ENCODE measurements around the gene GREB1. TPM values are rescaled to one million over a fixed set of nuclear protein-coding genes. Genes with fewer than 3 reads are reported as not detected.

The GREB1 gene
- total and polyA plus RNA-seq, 2 donors (not counting 1 experiment from before 2014, with no cell fraction given) = 0.04 to 0.39 TPM

GRCh38 chr2:11680901-11681721 lies 147.3 kb downstream of the GREB1 start:
- H3K4me1 Mint-ChIP-seq = no peaks in the 10 kb centered on the region
- peaks cover 48% of the 10 kb centered on the region for H3K27me3 Mint-ChIP-seq
- Histone ChIP-seq H3K4me1 (ENCODE audit: control insufficient read depth in 2 of 2, insufficient read depth in 2 of 2, low read length in 2 of 2) (no peaks in the 10 kb centered on the region), H3K79me2 (ENCODE audit: control insufficient read depth, insufficient read depth, low read length) (no peaks in the 10 kb centered on the region), H3K36me3 (replicated peaks in 1 of 2; ENCODE audit: control extremely low read depth in 1 of 2, control insufficient read depth in 1 of 2, extremely low read depth in 1 of 2, insufficient read depth in 2 of 2, low read length in 1 of 2) (no peaks in the 10 kb centered on the region), H3K4me3 (ENCODE audit: control extremely low read depth in 1 of 5, extremely low read depth in 1 of 5, insufficient read depth in 1 of 5, low read depth in 2 of 5, low read length in 4 of 5) (no peak overlapping the region), H3K27me3 (replicated peaks in 1 of 4; ENCODE audit: control extremely low read depth in 1 of 4, control insufficient read depth in 3 of 4, insufficient read depth in 4 of 4, low read length in 3 of 4) (peaks cover 0 to 27% (median 0%) of the 10 kb centered on the region in 4 experiments), H4K20me1 (ENCODE audit: control insufficient read depth, insufficient read depth, low read length, poor library complexity, severe bottlenecking) (no peaks in the 10 kb centered on the region), H3K9ac (ENCODE audit: low read length) (no peak overlapping the region), H2AFZ (ENCODE audit: insufficient read depth, low read depth, low read length, poor library complexity, severe bottlenecking) (no peak overlapping the region), H3K9me3 (ENCODE audit: control extremely low read depth in 1 of 3, control insufficient read depth in 2 of 3, insufficient read depth in 1 of 3, low read length in 2 of 3) (peaks cover 0 to 11% (median 0%) of the 10 kb centered on the region in 3 donors), H3K27ac (ENCODE audit: low read length in 2 of 2) (no peak overlapping the region), H3K4me2 (replicated peaks; ENCODE audit: low read depth, low read length, poor library complexity, severe bottlenecking) (no peak overlapping the region)
- DNase-seq (no peak), ATAC-seq (ENCODE audit: low read depth) (no peak)
- no peak overlapping the region for H3K27ac Mint-ChIP-seq
- whole genome bisulfite sequencing (ENCODE audit: insufficient coverage) = 93% methylated on average over 12 of the region's 15 CpGs
- ChIA-PET CTCF (interaction anchor here (1.1 to 1.6 kb wide), 4 partner anchors 8 to 548 kb away, joined by 3 to 6 read pairs (median 4); a partner anchor contains a TSS), POLR2A (no interaction called here)
- TF ChIP-seq CTCF (IDR thresholded peaks at IDR 0.05) (no peak), EZH2 (IDR thresholded peaks at IDR 0.05; ENCODE audit: borderline replicate concordance, insufficient read depth, low read depth, low read length, poor library complexity, severe bottlenecking) (no peak)
- H3K4me3 Mint-ChIP-seq = no peak overlapping the region
- no peaks in the 10 kb centered on the region for H3K9me3 Mint-ChIP-seq (ENCODE audit: insufficient read depth)
- intact Hi-C loops (cut with micrococcal nuclease) = no loop called here

Measured in B cell (primary cell).